Activated CD4-positive, alpha-beta T cell treated with anti-CD3 and anti-CD28 coated beads, Interleukin-2, Interleukin-6, amounts not matched to agents 100 ng/mL and 50 ng/mL, durations not matched to agents 16 hours and 8 hours (primary cell): Measurements from ENCODE around the gene SPAG17.

ENCODE experiments used
- DNase-seq: peaks from one replicate; pipeline ENCODE4 v3.0.0-alpha.2; 2020

Gene SPAG17

GRCh38 chr1:118185084-118185832 is at the start of gene SPAG17:
SPAG17 (minus strand) TSS chr1:118185228; CDS start chr1:118185157, 71 bp downstream.
- peak; percentile 35 for DNase-seq

DNA sequence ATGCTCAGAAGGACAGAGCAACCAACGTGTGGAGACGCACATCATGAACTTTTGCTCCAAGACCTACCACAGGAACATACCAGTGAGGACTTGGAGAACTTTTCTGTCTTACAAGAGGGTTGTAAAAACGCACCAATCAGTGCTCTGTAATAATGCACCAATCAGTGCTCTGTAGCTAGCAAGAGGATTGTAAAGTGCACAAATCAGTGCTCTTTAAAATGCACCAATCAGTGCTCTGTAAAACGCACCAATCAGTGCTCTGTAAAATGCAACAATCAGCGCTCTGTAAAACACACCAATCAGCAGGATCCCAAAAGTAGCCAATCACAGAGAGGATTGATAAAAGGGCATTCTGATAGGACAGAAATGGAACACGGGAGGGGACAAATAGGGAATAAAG is 40.4 kb upstream of the SPAG17 start:
- no peak for DNase-seq

DNA sequence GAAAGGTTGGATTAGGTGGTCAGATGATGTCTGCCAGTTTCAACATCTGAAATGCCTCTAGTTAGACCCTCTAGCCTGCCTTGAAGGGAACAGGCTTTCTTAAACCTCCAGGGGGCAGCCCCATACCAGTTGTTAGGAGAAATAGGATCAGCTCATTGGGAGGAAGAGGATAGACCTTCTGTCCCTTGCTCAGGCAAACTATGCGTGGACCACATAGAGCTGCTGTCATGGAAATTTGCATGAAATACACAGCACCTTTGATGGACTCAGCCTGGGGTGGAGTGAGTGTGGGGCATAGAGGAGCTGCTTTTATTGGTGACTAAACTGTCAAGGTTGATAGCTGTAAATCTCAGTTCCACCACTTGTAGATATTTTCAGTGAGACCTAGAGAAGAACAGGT is 38.4 kb upstream of the SPAG17 start:
- no peak for DNase-seq

GRCh38 chr1:118219438-118219837 is 34.4 kb upstream of the SPAG17 start:
- no peak for DNase-seq

DNA sequence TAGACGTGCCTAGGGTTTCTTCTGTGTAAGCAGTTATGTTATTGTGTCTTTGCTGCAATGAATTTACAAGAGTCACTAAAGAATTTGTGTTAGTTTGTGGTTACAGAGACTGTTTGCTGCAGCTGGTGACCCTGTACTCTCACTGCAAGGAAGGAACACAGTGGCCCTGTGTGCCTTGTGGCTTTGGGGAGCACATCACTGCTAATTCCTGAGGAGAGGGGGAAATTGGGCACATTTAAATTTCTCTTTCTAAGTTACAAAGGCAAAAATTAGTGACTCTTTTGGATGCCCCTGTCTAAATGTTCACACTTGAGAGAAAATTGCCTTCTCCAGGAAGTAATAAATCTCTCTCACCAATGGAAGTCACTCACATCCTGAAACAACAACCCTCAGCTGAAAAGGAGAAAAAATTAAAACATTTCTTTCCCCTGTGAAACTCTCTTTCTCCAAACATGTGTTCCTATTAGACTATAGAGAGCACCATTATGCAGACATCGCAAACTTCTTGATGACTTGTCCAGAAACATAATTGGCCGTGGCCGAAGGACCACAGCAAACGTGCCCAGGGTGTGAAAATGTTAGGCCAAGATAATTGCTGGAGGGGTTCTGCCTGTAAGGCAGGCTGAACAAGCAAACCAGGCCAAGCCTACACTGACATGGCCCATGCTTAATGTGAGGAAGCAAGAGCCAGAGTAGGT is 32.3 kb upstream of the SPAG17 start:
- no peak for DNase-seq

DNA sequence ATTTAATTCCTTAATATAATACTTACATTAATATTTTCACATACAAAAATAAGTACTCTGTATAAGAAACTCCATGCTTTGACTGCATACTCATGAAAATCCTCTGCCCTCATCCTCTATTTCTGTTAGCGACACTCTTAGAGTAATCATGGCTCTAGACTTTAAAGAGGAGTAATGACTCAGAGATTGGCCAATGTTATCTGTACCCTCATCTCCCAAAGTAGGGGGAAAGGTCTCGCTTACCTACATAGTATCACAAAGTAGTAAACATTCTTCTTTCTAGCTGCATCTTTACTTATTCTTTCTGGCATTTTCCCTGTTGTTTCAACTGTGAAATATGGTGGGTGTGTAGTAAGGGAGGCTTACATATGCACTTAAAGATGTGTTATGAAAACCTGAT is 29.8 kb upstream of the SPAG17 start:
- no peak for DNase-seq

GRCh38 chr1:118210723-118211110 is 25.7 kb upstream of the SPAG17 start:
- DNase-seq: no peak

DNA sequence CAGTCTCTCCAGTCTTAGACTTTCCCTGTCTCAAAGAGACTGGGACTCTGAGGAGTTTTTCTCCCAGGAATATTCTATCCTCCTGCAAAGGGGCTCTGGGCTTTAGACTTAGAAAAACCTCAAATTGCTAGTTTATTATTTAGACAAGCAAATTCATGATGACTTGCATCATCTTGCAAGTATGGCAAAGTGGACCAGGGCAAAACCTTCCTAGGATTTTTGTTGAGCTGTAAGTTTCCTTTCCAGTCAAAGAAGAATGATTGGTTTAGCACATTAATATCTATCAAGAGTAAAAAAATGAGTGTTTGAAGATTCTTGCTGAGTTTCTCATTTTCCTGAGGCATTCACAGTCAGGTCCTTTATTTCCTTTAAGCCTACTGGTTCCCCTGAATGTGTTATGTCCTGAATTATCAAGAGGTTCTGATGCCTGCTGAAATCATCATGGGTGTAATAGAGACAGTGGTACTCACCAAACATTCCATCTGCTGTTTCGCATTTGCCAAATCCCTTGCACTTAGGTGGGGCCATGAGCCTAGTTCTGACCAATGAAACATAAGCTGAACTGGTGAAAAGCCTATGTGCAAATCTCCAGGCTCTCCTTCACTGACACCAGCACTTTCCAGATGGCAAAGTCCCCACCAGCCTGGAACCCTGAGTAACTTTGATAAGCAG is 25.2 kb upstream of the SPAG17 start:
- no peak for DNase-seq

DNA sequence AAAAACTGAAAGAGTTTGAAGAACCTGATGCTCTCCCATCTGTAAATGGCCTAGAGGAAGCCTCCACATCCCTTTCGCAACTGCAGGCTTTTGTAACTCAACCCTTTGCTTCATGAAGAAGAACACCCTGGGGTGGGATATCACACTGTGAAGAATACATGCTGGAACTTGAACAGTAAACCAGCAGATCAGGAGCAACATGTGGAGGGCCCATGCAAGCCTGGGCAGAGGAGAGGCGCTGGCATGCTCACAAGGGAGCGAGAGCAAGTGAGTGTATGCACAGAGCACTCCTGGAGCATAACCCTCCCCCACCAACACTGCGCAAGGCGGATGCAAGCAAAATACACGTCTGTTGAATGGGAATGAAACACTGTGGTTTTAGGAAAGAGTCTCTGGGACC is 24.6 kb upstream of the SPAG17 start:
- DNase-seq: no peak

- DNase-seq: no peak
Measured at GRCh38 chr1:118206966-118207365, 21.9 kb upstream of the SPAG17 start.

- DNase-seq: no peak
Measured at GRCh38 chr1:118204648-118205047, 19.6 kb upstream of the SPAG17 start.

DNA sequence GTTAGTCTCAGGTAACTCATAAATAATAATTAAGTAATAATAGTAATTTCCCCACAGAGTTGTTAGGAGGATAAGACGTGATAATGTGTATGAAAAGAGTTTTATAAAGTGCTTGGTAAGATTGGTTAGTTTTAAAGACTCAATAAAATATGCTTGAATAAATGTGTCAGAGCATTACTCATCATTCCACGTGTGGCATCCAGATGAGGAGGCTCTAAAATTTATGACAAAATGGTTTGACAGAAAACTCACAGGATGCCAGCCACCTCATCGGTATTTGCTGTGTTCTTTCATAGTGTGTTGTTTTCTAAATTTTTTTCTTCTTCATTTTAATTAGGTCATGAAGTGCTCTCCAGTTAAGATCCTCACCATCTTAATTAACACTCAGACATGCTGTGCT is 19.1 kb upstream of the SPAG17 start:
- no peak for DNase-seq

- DNase-seq: no peak
Measured at GRCh38 chr1:118202076-118202608, 17.1 kb upstream of the SPAG17 start.

DNA sequence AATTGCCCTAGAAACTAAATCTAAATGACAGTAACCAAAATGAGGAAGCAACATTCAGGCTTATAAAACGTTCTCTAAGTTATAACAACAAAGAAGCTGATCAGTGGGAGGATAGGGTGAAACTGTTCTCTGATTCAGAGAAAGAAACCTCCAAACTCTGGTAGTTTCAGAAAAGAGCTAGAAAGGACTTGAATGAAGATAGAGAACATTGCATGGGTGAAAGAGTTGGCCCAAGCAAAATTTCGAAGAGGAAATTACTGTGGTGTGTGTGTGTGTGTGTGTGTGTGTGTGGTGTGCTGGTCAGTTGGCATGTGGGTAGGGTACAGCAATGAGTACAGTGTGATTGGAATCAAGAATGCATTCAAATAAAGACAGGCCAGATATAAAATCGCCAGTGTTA is 16.5 kb upstream of the SPAG17 start:
- DNase-seq: no peak

DNA sequence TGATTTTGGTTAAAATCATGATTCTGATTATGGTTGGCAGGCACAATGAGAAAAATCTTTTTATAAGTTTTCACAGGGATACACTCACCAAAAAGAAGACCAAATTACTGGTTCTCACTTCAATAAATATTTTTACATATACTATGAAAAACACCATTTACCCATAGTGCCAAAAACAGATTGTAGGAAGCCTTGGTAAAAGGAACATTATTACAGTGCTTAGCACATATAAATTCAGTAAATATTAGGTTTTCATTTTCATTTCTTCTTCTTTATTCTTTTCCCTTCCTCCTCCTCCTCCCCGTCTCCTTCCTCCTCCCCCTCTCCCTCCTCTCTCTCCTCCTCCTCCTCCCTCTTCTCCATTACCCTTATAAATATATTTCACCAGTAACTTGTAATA is 15.8 kb upstream of the SPAG17 start:
- no peak for DNase-seq

DNA sequence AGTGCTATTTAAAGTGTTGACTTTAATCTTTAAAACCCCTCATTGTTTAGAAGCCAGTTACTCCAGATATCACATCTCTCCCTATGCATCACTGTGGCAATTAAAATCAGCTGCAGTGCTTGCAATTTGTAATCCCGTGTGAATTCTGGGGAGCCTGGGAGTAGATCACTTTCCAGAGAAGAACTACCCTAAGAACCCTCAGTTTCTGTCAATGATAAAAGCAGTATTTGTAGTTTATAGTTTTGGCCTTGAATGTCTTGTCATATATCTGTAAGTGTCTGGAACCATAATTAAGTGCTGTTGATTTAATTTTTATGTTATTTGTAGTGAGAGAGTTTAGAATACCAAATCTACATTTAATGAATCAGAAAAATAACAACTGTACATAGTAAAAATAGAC is 5.5 kb upstream of the SPAG17 start:
- DNase-seq: no peak

DNA sequence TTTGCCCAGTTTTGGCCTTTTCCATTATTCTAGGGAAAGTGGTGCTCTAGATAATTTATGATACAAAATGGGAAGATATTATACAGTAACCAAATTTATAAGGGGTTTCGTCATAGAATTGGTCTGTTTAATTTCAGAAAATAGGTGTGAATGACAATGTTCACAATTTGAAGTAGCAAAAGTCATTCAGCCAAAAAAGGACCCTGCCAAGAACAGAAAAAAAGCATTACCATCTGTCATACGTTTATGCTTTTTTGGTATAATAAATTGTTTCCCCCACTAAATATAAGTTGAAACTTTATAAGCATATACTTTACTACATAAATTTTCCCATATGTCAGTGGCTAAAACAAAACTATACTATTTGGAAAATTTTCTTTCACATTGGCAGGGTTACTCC is 4.5 kb upstream of the SPAG17 start:
- DNase-seq: no peak

DNA sequence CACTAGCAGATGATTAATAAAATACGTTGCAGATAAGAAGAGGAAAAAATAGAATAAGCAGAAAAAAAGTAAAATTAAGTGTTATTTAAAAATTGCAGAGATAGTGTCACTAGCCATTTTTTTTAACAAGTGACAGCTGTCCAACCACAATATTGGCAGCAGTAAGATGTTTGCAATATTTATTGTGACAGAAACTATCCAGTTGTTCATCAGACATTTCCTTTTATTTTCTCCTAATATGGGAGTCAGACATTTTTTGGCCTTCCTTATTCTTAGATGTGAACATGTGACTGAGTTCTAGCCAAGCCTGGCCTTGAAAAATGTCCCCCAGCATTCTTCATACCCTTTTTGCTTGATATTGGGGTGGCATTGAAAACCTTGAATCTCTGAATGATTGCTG is 3.4 kb upstream of the SPAG17 start:
- no peak for DNase-seq

DNA sequence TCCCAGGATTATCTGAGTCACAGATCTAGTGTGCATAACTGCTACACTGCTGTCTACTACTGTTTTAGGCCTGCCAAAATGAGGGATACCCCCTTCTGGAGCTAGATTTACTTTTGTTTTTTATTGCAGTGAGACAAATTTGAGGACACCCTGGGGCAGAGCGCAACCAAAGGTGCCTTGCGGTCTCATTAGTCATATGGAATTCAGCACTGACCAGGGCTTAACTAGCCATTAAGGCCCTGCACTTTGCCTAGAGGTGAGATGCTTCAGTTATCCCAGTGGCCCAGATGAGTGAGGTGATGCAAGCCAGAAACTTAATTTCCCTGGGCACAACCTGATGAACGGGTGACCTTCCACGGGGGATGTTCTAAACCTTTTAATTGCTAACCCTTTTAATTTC is 998 bp upstream of the SPAG17 start:
- no peak for DNase-seq

DNA sequence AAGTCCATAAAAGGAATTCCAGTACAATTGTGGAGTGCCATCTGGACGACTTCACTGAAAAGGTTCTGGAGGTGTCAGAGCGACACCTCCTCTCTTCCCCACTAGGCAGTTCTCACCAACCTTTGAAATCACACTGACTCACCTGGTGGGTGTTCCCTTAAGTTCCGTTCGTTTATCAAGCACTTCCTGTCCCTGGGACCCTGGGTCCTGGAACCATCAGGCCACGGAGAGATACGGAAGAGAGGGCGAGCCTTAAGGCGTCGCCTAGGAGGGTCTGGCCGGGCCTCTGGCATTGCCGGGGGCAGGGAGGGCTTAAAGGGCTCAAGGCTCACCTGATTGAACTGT is 317 bp downstream of the SPAG17 start:
- no peak for DNase-seq

DNA sequence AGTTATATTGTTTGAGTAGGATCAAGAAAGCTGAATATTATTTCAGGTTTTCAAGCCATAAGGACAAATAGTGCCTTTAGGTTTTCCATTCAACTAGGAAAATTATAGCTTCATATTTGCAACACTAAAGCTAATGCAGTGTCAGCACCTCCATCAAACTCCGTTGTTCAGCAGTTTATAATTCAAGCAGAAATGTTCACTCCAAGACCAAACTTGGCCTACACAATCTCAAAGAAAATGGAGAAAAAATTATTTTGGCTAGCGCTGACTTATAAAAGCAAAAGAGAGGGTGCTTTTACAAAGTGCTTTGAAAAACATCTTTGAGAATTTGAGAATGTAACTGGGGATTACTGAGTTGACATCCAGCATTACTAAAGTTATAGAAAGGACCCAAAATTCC is 1.4 kb downstream of the SPAG17 start:
- DNase-seq: no peak

DNA sequence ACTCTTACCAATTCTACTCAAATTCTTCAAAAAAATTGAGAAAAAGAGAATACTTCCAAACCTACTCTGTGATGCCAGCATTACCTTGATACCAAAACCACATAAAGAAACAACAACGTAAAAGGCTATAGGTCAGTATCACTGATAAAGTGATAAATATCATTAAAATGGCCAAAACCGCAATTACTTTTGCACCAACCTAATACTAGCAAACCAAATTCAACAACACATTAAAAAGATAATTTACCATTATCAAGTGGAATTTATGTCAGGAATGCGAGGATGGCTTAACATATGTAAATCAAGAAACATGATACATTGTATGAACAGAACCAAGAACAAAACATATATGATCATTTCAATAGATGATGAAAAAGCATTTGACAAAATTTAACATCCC is 7.0 kb downstream of the SPAG17 start:
- no peak for DNase-seq

DNA sequence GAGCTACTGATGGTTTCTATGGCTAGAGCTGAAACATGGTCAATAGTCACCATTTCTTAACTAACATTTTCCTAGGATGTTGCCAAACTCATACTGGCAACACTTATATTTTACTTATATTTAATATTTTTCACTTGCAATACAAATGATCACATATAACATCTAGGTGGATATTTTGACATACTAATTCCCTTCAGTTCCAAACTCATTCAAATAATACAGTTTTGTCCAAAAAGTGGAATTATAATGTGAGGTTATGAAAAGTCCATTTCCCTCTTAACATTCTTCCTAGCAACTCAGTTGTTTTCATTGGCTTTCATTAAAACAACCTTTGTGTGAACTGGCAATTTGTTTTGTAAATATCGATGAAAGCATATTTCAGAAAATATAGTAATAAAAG is 16.0 kb downstream of the SPAG17 start:
- no peak for DNase-seq

- no peak for DNase-seq
Measured at GRCh38 chr1:118160806-118161205, 24.2 kb downstream of the SPAG17 start.
